ENCODE measurements around the gene NEK5. TPM values are rescaled to one million over a fixed set of nuclear protein-coding genes. Genes with fewer than 3 reads are reported as not detected.

Gene NEK5
- 0.04 TPM in 1 of 2 replicates, not detected in the other for total RNA-seq

GRCh38 chr13:52128714-52129700, at the start of gene NEK5:
NEK5 (minus strand) TSS chr13:52129073; CDS start chr13:52127482, 1,591 bp downstream.

GRCh38 chr13:52159159-52159982, 30.5 kb upstream of the NEK5 start, which contains the start of gene NEK3:
NEK3 (minus strand) TSS chr13:52159597; CDS start chr13:52156191, 3,406 bp downstream.

GRCh38 chr13:52024481-52024880, 104.4 kb downstream of the NEK5 start, which contains the start of gene UTP14C:
UTP14C (plus strand) TSS chr13:52024691; CDS start chr13:52028805, 4,114 bp downstream.

GRCh38 chr13:52011632-52012511, 117.0 kb downstream of the NEK5 start, which contains the start of gene ALG11:
ALG11 (plus strand) TSS chr13:52012398; CDS start chr13:52012419, 21 bp downstream.

GRCh38 chr13:52010890-52011631, 117.8 kb downstream of the NEK5 start, which contains the start of gene ATP7B:
ATP7B (minus strand) TSS chr13:52011450; CDS start chr13:52011337, 113 bp downstream.

Other genes with a start within 250 kb of the NEK5 start
- 1.4 and 4.4 TPM in 2 replicates for gene ATP7B, start 117.6 kb downstream of the NEK5 start, total RNA-seq
- gene ALG11, start 116.7 kb downstream of the NEK5 start, total RNA-seq: 10.7 and 13.4 TPM in 2 replicates
- 4.7 and 4.9 TPM in 2 replicates for gene UTP14C, start 104.4 kb downstream of the NEK5 start, total RNA-seq
- gene NEK3, start 30.5 kb upstream of the NEK5 start, total RNA-seq: 9.9 and 11.6 TPM in 2 replicates